Loucy (cell line): ENCODE measurements around the gene GGA3.
A peak's percentile ranks its signal among the peaks of the same experiment; 100 is the strongest.
"Not testable (repeated sequence)": the region's sequence is repeated elsewhere in the genome, so short reads cannot be mapped to it uniquely, and the experiment has no call there.

Source experiments
- H2AFZ ChIP-seq: fragments of 200-600 bp; sonication (generic); 2 replicates; pipeline ENCODE4 v1.6.0; 2016; ENCODE audit warnings: antibody characterized with exemption, mild to moderate bottlenecking, low read length, moderate library complexity
- H3F3A ChIP-seq: fragments of 200-600 bp; 2 replicates; pipeline ENCODE4 v1.6.0; 2016; ENCODE audit warnings: antibody characterized with exemption, low read depth, mild to moderate bottlenecking
- H3K27me3 ChIP-seq: fragments of 200-600 bp; sonication (generic); 2 replicates; pipeline ENCODE4 v1.6.1; 2014; ENCODE audit warnings: low read length, mild to moderate bottlenecking; ENCODE audit not compliant: insufficient read depth, poor library complexity, severe bottlenecking
- H3K36me3 ChIP-seq: fragments of 200-600 bp; sonication (generic); 2 replicates; pipeline ENCODE4 v1.6.1; 2016; ENCODE audit warnings: low read length; ENCODE audit not compliant: insufficient read depth
- H3K4me1 ChIP-seq: fragments of 200-600 bp; sonication (generic); 2 replicates; pipeline ENCODE4 v1.5.1; 2014; ENCODE audit warnings: low read length, mild to moderate bottlenecking; ENCODE audit not compliant: insufficient read depth, poor library complexity, severe bottlenecking
- H3K4me2 ChIP-seq: fragments of 200-600 bp; sonication (generic); 2 replicates; pipeline ENCODE4 v1.6.0; 2014; ENCODE audit warnings: antibody characterized with exemption, low read length, low read depth, mild to moderate bottlenecking; ENCODE audit not compliant: poor library complexity, severe bottlenecking
- H3K4me3 ChIP-seq: fragments of 200-600 bp; sonication (generic); 2 replicates; pipeline ENCODE4 v1.5.1; 2014; ENCODE audit warnings: low read length, mild to moderate bottlenecking, mixed read lengths; ENCODE audit not compliant: poor library complexity, severe bottlenecking
- H3K79me2 ChIP-seq: fragments of 200-600 bp; sonication (generic); 2 replicates; pipeline ENCODE4 v1.6.1; 2014; ENCODE audit warnings: low read length; ENCODE audit not compliant: insufficient read depth
- H3K9ac ChIP-seq: fragments of 200-600 bp; sonication (generic); 2 replicates; pipeline ENCODE4 v1.6.0; 2014; ENCODE audit warnings: mild to moderate bottlenecking, low read depth, low read length, moderate library complexity; ENCODE audit not compliant: poor library complexity, severe bottlenecking
- H3K9me2 ChIP-seq: fragments of 200-600 bp; sonication (generic); replicated peaks from 2 replicates; pipeline ENCODE4 v1.6.1; 2016; ENCODE audit warnings: low read depth, low read length, mixed read lengths
- H3K9me3 ChIP-seq: fragments of 200-600 bp; sonication (generic); 2 replicates; pipeline ENCODE4 v1.6.1; 2014; ENCODE audit warnings: mild to moderate bottlenecking, antibody characterized with exemption, low read length, low read depth; ENCODE audit not compliant: insufficient read depth
- H4K20me1 ChIP-seq: fragments of 200-600 bp; sonication (generic); 2 replicates; pipeline ENCODE4 v1.6.0; 2014; ENCODE audit warnings: antibody characterized with exemption, low read length, mild to moderate bottlenecking; ENCODE audit not compliant: insufficient read depth, poor library complexity, severe bottlenecking
- EZH2phosphoT487 ChIP-seq: fragments of 200-600 bp; IDR thresholded peaks from 2 replicates; pipeline ENCODE4 v1.6.1; 2018; ENCODE audit warnings: antibody characterized with exemption, mild to moderate bottlenecking, moderate library complexity, borderline replicate concordance
- TF ChIP-seq, protein P1 (sequence below): fragments of 200-600 bp; sonication (generic); conservative IDR thresholded peaks from 2 replicates; pipeline ENCODE4 v1.5.1; 2014; ENCODE audit warnings: mild to moderate bottlenecking, antibody characterized with exemption, low read length

Gene GGA3

DNA sequence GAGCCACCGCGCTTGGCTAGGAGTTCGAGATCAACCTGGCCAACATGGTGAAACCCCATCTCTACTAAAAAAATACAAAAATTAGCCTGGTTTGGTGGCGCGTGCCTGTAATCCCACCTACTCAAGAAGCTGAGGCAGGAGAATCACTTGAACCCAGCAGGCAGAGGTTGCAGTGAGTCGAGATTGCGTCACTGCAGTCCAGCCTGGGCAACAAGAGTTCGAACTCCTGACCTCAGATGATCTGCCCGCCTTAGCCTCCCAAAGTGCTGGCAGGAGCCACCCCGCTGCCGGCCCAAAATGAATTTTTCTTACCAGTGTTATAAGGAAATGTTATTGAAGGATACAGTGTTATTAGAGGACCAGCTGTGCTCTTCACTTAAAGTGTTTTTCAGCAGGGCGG, 53.6 kb downstream of the GGA3 start:
- Histone ChIP-seq H3K4me1 (peaks cover 23% of the 10 kb centered on the region), H3K36me3 (peaks cover 28% of the 10 kb centered on the region; the same call in 1 of the 2 replicates), H3K27me3 (no peaks in the 10 kb centered on the region), H2AFZ (no peak overlapping the region), H3F3A (no peaks in the 10 kb centered on the region), H3K4me2 (peak overlapping the region; percentile 93), H4K20me1 (peaks cover 15% of the 10 kb centered on the region), H3K9ac (no peak overlapping the region), H3K9me2 (no peaks in the 10 kb centered on the region), H3K4me3 (peak overlapping the region; percentile 28), H3K79me2 (peaks cover 61% of the 10 kb centered on the region), H3K9me3 (no peaks in the 10 kb centered on the region)
- TF ChIP-seq EZH2phosphoT487: no peak
- TF ChIP-seq, protein P1, sequence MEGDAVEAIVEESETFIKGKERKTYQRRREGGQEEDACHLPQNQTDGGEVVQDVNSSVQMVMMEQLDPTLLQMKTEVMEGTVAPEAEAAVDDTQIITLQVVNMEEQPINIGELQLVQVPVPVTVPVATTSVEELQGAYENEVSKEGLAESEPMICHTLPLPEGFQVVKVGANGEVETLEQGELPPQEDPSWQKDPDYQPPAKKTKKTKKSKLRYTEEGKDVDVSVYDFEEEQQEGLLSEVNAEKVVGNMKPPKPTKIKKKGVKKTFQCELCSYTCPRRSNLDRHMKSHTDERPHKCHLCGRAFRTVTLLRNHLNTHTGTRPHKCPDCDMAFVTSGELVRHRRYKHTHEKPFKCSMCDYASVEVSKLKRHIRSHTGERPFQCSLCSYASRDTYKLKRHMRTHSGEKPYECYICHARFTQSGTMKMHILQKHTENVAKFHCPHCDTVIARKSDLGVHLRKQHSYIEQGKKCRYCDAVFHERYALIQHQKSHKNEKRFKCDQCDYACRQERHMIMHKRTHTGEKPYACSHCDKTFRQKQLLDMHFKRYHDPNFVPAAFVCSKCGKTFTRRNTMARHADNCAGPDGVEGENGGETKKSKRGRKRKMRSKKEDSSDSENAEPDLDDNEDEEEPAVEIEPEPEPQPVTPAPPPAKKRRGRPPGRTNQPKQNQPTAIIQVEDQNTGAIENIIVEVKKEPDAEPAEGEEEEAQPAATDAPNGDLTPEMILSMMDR: no peak

DNA sequence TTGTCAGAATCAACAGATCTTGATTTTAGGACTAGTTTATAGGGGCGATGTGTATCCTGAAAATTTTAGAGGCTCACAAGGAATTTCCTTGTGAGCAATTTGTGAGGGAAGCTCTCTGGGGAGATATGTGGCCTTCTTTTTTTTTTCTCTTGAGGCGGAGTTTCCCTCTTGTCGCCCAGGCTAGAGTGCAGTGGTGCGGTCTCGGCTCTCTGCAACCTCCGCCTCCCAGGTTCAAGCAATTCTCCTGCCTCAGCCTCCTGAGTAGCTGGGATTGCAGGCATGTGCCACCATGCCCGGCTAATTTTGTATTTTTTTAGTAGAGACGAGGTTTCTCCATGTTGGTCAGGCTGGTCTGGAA, 54.4 kb downstream of the GGA3 start:
- peaks cover 20% of the 10 kb centered on the region; the same call in 1 of the 2 replicates for H3K36me3 ChIP-seq
- not testable (repeated sequence) for H3K27me3 ChIP-seq, H3K9me3 ChIP-seq, H3K9me2 ChIP-seq, H3F3A ChIP-seq, H2AFZ ChIP-seq
- peaks cover 23% of the 10 kb centered on the region for H3K4me1 ChIP-seq
- peak overlapping the region; percentile 93 for H3K4me2 ChIP-seq
- H3K79me2 ChIP-seq: peaks cover 61% of the 10 kb centered on the region
- H4K20me1 ChIP-seq: peaks cover 15% of the 10 kb centered on the region
- peak overlapping the region; percentile 89 for H3K4me3 ChIP-seq
- H3K9ac ChIP-seq: peak overlapping the region; percentile 96

DNA sequence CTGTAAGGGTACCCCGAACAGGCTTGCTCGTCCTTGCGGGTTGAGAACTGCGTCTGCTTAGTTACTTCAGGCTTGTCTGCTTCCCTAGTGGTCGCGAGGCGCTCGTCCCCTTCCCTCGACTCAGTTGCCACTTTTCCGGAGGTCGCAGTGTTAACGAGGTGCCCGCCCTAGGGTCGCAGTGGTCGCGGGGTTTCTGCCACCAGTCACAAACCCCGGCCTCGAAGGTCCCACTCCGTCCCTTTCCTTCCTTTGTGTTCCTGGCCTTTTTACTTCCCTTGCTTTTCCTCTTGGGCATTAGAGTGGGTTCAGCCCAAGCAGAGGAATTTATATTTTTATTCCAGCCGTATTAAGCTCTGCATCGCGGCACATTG, 55.6 kb downstream of the GGA3 start:
- H3K4me2 ChIP-seq: peak overlapping the region; percentile 93

More for the DNA sequence above, 55.6 kb downstream of the GGA3 start:
- no peaks in the 10 kb centered on the region for H3F3A ChIP-seq
- H3K4me3 ChIP-seq: peak overlapping the region; percentile 89
- peak overlapping the region; percentile 96 for H3K9ac ChIP-seq
- H3K9me3 ChIP-seq: no peaks in the 10 kb centered on the region
- peaks cover 15% of the 10 kb centered on the region for H4K20me1 ChIP-seq
- H3K4me1 ChIP-seq: peaks cover 23% of the 10 kb centered on the region
- H3K36me3 ChIP-seq: peaks cover 11% of the 10 kb centered on the region; the same call in 1 of the 2 replicates
- H3K79me2 ChIP-seq: peaks cover 61% of the 10 kb centered on the region
- no peaks in the 10 kb centered on the region for H3K27me3 ChIP-seq
- TF ChIP-seq, protein P1: no peak
- no peak for TF ChIP-seq EZH2phosphoT487
- H3K9me2 ChIP-seq: no peaks in the 10 kb centered on the region
- H2AFZ ChIP-seq: peak overlapping the region; percentile 99
